ENCODE measurements around the gene LHX6.

Gene LHX6

DNA sequence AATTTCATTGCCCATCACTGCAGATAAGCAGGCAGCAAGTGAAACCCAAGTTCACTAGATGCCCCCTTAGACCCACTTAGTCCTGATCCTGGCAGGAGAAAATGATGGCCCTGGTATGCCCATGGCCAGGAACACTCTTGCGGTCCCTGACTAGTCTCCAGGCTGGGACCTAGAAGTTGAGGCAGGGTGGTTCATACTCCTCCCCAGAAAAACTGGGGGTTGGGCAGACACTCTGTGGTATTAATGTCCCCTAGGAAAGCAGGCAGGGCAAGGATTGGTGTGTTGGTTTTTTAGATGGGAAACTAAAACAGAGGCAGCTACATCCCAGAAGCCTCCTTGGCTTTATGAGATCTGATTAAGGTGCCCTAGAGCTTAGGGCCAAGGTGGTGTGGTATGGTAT, 13.1 kb downstream of the LHX6 start:
- no peak for DNase-seq (ENCODE audit: low spot score)

GRCh38 chr9:122214507-122214906, 14.2 kb downstream of the LHX6 start:
- DNase-seq (ENCODE audit: low spot score) = no peak

- DNase-seq (ENCODE audit: low spot score) = peak; percentile 56
Observed at GRCh38 chr9:122213589-122214413, 15.0 kb downstream of the LHX6 start.

DNA sequence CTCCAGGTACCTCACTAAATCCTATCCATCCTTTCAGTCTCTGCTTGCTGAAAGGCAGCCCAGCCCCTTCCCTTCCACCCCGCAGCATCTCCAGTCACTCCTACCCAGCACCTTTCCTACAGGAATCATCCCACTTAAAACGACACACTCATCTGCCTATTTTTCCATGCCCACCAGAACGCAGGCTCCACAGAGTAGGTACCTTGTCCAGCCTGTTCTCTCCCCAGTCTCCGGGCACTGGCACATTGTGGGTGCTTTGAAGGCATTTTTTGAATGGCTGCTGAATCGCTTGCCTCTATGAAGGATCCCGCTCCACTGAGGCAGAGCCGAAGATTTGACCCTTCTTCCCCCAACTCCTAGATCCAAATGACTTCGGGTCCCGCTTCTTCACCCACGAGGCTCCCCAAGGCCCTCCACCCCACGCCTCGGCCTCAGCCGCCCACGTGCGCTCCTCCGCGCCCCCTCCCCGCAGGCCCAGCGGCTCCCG, 15.6 kb downstream of the LHX6 start:
- no peak for DNase-seq (ENCODE audit: low spot score)

DNA sequence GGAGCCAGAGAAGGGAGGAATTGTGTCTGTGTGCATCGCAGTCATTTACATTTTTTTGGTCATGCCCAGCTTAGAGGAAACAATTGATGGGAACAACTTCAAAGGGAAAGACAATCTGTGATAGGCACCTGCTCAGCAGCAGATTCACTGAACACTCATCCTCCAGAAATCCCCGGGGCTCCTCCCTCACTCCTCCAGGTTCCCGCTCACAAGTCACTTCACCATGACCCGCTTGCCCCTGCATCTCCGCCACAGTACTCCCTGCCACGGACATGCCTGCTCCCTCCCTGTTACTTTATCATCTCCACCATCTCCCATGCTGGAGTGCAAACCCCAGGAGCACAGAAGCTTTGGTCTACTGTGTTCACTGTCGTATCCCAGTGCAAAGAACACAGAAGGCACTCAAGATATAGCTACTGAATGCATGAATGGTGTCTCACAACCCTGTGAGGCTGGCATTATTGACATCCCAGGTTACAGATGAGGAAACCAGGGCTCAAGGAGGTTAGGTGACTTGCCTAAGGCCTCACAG, 16.2 kb downstream of the LHX6 start:
- DNase-seq (ENCODE audit: low spot score) = no peak

DNA sequence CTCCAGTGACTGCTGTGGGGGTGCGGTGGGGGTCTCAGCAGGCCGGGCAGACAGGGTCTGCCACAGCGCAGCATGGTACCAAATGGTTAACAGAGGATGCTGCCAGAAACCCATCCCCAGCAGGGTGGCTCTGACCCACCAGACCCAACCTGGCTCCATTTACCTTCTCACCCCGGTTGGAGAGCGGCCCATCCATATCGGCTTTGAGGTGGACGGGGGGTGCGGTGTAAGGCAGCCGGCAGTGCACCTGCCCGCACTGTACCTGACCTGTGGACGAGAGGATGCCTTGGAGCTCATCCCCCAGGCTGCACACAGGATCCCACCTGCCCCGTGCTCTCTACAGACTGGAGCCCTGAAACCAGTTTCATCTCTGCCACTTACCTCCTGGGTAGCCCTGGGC, 19.3 kb downstream of the LHX6 start:
- no peak for DNase-seq (ENCODE audit: low spot score)

GRCh38 chr9:122207096-122207495, 21.7 kb downstream of the LHX6 start:
- DNase-seq (ENCODE audit: low spot score) = no peak

DNA sequence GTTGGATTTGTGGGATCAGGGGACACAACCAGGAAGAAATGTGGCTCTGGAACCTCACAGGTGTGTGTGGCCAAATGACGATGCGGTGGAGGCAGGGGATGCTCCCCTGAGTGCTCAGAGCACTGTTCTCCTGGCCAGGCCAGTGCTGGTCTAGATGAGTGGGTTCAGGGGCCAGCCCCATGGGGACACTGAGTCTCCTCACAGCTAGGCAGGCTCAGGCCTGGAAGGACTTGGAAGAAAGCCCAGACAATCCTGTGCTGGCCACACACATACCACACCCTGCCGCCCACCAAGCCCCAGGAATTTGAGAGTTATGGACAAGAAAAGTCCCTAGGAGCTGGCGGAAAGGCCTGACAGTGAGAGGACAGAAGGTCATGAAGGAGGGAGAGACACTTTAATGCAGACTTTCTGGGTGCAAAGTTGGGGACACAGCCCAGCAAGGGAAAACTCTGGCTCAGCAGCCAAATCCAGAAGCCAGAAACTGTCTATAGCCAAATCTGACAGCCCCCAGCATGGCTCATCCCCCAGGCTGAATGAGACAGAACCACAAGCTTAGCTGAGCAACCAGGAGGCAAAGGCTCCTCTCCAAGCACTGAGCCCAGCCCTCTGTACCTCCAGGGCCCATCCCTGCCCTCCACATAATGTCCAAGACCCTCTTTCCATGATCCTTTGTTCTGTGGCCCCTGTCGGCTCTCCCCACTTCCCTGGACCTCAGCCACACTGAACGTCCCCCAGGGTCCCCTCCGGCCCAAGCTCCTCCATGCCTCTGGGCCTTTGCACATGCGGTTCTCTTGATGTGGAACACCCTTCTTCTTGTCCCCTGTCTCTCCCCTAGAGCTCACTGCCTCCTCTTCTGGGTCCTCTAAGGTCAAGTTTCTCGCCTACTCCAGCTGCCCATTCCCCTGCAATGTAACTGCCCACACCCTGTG, 22.4 kb downstream of the LHX6 start:
- DNase-seq (ENCODE audit: low spot score) = peak; percentile 93

DNA sequence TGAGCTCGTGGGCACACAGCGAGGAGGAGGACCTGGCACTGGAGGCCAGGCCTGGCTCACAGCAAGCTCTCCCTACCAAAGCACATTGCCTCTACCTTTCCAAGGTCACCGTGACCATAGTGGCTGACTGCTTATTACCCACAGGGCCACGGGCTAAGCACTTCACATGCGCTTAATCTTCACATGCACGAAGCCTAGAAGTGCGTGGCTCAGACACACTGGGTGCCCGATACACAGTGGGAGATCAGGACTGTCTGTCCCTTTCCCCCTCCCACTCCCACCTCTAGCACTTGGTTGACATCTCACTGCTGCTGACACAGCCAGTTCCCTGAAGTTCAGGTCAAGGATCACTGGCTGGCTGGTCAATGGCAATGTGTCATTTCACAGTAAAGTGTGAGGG, 23.6 kb downstream of the LHX6 start:
- no peak for DNase-seq (ENCODE audit: low spot score)

- DNase-seq (ENCODE audit: low spot score) = no peak
Observed at GRCh38 chr9:122204491-122204890, 24.3 kb downstream of the LHX6 start.

GRCh38 chr9:122204055-122204454, 24.7 kb downstream of the LHX6 start:
- DNase-seq (ENCODE audit: low spot score) = no peak

- no peak for DNase-seq (ENCODE audit: low spot score)
Observed at GRCh38 chr9:122202111-122202510, 26.6 kb downstream of the LHX6 start.

DNA sequence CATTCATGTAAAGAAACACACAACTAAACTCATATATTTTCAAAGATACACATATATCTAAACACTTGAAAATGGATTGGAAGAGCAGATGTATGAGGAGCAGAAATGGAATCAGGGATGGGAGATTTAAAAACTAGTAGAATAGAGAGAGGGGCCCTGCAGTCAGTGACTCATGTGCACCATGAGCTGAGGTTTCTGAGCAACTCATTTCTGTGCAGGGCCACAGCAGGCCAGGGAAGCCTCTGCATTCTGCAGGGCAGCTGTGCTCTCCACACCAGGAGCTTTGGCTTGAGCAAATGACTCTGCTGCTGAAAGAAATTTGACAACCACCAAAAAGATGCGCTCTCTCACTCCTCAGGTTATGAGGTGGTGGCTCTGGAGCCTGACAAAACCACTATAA, 27.1 kb downstream of the LHX6 start:
- DNase-seq (ENCODE audit: low spot score) = peak; percentile 68

GRCh38 chr9:122200960-122201595, 27.7 kb downstream of the LHX6 start:
- DNase-seq (ENCODE audit: low spot score) = peak; percentile 72

DNA sequence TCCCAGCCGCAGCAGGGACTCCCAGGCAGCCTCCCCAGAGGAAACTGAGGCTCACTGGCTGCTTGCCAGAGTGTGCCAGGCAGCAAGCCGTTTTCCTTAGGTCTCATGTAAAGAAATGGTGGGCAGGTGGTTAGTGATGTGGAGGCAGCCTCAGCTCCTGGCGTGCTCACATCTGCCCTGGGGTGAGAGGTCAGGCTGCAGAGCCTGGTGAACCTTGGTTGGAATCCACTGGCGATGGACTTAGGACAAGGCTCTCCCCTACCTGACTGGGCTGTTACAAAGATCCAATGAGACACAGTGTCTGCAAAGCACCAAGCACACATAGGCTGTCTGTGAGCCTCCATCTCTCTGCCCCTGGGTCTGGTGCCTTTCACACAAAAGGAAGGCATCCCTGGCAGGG, 30.9 kb downstream of the LHX6 start:
- no peak for DNase-seq (ENCODE audit: low spot score)

- DNase-seq (ENCODE audit: low spot score) = no peak
Observed at GRCh38 chr9:122197426-122197825, 31.3 kb downstream of the LHX6 start.

- no peak for DNase-seq (ENCODE audit: low spot score)
Observed at GRCh38 chr9:122195875-122196274, 32.9 kb downstream of the LHX6 start.

- DNase-seq (ENCODE audit: low spot score) = no peak
Observed at GRCh38 chr9:122193651-122194050, 35.1 kb downstream of the LHX6 start.

GRCh38 chr9:122192914-122193525, 35.7 kb downstream of the LHX6 start:
- DNase-seq (ENCODE audit: low spot score) = no peak

DNA sequence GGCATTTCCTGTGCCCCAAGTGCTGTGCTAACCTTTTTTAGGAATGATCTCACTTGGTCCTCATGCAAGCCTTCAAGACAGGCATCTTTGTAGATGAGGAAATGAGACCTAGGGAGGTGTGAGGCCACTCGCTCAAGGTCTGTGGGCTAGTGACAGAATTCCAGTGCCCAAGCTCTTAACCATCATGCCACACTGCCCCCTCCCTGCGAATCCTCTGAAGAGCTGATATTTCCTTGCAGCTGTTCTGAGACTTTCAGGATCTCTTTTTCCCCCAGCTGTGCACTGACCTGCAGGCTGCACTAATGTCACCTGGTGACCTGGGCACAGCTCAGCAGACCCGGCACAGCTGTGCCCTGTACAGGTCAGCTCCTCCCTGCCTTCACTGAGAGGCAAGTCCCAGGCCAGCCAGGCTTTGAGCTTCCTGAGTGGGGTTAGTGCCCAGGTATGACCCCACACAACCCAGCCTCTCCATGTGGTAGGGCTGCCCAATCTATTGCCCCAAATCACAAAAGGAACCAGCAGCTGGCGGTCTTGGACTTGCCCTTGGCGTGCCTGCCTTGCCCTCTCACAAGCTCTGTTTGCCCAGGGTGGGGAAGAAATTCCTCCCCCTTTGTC, 36.4 kb downstream of the LHX6 start:
- DNase-seq (ENCODE audit: low spot score) = no peak

GRCh38 chr9:122191584-122191983, 37.2 kb downstream of the LHX6 start:
- DNase-seq (ENCODE audit: low spot score) = no peak
